Femur (tissue), 1 donor: ENCODE results near the gene PAPPA2.
"Not testable (repeated sequence)": the region's sequence is repeated elsewhere in the genome, so short reads cannot be mapped to it uniquely, and the experiment has no call there.

Experiments used
- DNase-seq: peaks from one replicate; pipeline ENCODE4 v3.0.0-alpha.2; 2017

PAPPA2 gene

GRCh38 chr1:176552217-176552991, 89.4 kb downstream of the PAPPA2 start:
- DNase-seq, result peak; percentile 59

- peak; percentile 31 for DNase-seq
Observed at GRCh38 chr1:176552999-176553398, 90.0 kb downstream of the PAPPA2 start.

- no peak for DNase-seq
Observed at GRCh38 chr1:176556288-176556687, 93.3 kb downstream of the PAPPA2 start.

GRCh38 chr1:176557543-176558258, 94.7 kb downstream of the PAPPA2 start:
- no peak for DNase-seq

- DNase-seq, result no peak
Observed at GRCh38 chr1:176558561-176558960, 95.6 kb downstream of the PAPPA2 start.

- no peak for DNase-seq
Observed at GRCh38 chr1:176559474-176559873, 96.5 kb downstream of the PAPPA2 start.

- peak; percentile 79 for DNase-seq
Observed at GRCh38 chr1:176559878-176560277, 96.9 kb downstream of the PAPPA2 start.

- no peak for DNase-seq
Observed at GRCh38 chr1:176560681-176561080, 97.7 kb downstream of the PAPPA2 start.

- not testable (repeated sequence) for DNase-seq
Observed at GRCh38 chr1:176561761-176562160, 98.8 kb downstream of the PAPPA2 start.

- no peak for DNase-seq
Observed at GRCh38 chr1:176566004-176566975, 103.3 kb downstream of the PAPPA2 start.

GRCh38 chr1:176567190-176567794, 104.3 kb downstream of the PAPPA2 start:
- DNase-seq, result no peak

- DNase-seq, result no peak
Observed at GRCh38 chr1:176568185-176568584, 105.2 kb downstream of the PAPPA2 start.

- no peak for DNase-seq
Observed at GRCh38 chr1:176574756-176575155, 111.8 kb downstream of the PAPPA2 start.

GRCh38 chr1:176575991-176576390, 113.0 kb downstream of the PAPPA2 start:
- DNase-seq, result no peak

GRCh38 chr1:176576670-176577069, 113.7 kb downstream of the PAPPA2 start:
- no peak for DNase-seq

GRCh38 chr1:176577646-176578197, 114.7 kb downstream of the PAPPA2 start:
- DNase-seq, result no peak

GRCh38 chr1:176579087-176579486, 116.1 kb downstream of the PAPPA2 start:
- no peak for DNase-seq

GRCh38 chr1:176595217-176595616, 132.2 kb downstream of the PAPPA2 start:
- no peak for DNase-seq

GRCh38 chr1:176601348-176601747, 138.4 kb downstream of the PAPPA2 start:
- DNase-seq, result no peak

GRCh38 chr1:176602388-176603004, 139.5 kb downstream of the PAPPA2 start:
- DNase-seq, result no peak

GRCh38 chr1:176603696-176604095, 140.7 kb downstream of the PAPPA2 start:
- DNase-seq, result no peak

- no peak for DNase-seq
Observed at GRCh38 chr1:176604461-176604860, 141.5 kb downstream of the PAPPA2 start.
